GM23338 (cell line): ENCODE measurements around the gene CCDC178. TPM values are rescaled to one million over a fixed set of nuclear protein-coding genes. Genes with fewer than 3 reads are reported as not detected.

Source experiments
- ATAC-seq: fragments of 200-7000 bp; cut with Tn5 transposase; 3 replicates; pipeline ENCODE4 v1.9.1; 2020
- DNase-seq: peaks from one replicate; pipeline ENCODE4 v3.0.0-alpha.2; 2015; ENCODE audit warnings: low spot score
- H2AFZ ChIP-seq: fragments of 200-600 bp; sonication (generic); 2 replicates; pipeline ENCODE4 v1.8.0; 2016; ENCODE audit warnings: antibody characterized with exemption, mild to moderate bottlenecking, moderate library complexity
- H3F3A ChIP-seq: fragments of 200-600 bp; sonication (generic); replicated peaks from 2 replicates; pipeline ENCODE4 v1.8.0; 2017; ENCODE audit warnings: antibody characterized with exemption, mixed run types, low read depth
- H3K27ac ChIP-seq: fragments of 200-600 bp; sonication (generic); 2 replicates; pipeline ENCODE4 v1.6.1; 2016; ENCODE audit warnings: low read depth
- H3K27me3 ChIP-seq: fragments of 200-600 bp; sonication (generic); 2 replicates; pipeline ENCODE4 v1.8.0; 2016; ENCODE audit warnings: mild to moderate bottlenecking, mixed run types, moderate library complexity; ENCODE audit not compliant: insufficient read depth
- H3K36me3 ChIP-seq: fragments of 200-600 bp; sonication (generic); 2 replicates; pipeline ENCODE4 v1.8.0; 2016; ENCODE audit warnings: mild to moderate bottlenecking; ENCODE audit not compliant: insufficient read depth
- H3K4me1 ChIP-seq: fragments of 200-600 bp; sonication (generic); 2 replicates; pipeline ENCODE4 v1.8.0; 2016; ENCODE audit warnings: mild to moderate bottlenecking, moderate library complexity; ENCODE audit not compliant: insufficient read depth
- H3K4me2 ChIP-seq: fragments of 200-600 bp; sonication (generic); 2 replicates; pipeline ENCODE4 v1.7.1; 2017; ENCODE audit warnings: mixed run types
- H3K4me3 ChIP-seq: fragments of 200-600 bp; sonication (generic); 2 replicates; pipeline ENCODE4 v1.6.1; 2016; ENCODE audit warnings: mixed run types
- H3K79me2 ChIP-seq: fragments of 200-600 bp; sonication (generic); replicated peaks from 2 replicates; pipeline ENCODE4 v1.8.0; 2017; ENCODE audit warnings: mild to moderate bottlenecking; ENCODE audit not compliant: insufficient read depth
- H3K9me2 ChIP-seq: fragments of 200-600 bp; sonication (generic); 2 replicates; pipeline ENCODE4 v1.8.0; 2017; ENCODE audit not compliant: insufficient read depth
- H4K20me1 ChIP-seq: fragments of 200-600 bp; sonication (generic); replicated peaks from 2 replicates; pipeline ENCODE4 v1.8.0; 2017; ENCODE audit warnings: mild to moderate bottlenecking; ENCODE audit not compliant: insufficient read depth
- H3K27ac Mint-ChIP-seq: 2 replicates; pipeline ENCODE4 v1.8.0; 2020; ENCODE audit warnings: inconsistent platforms, mild to moderate bottlenecking, moderate library complexity, mixed read lengths
- H3K27me3 Mint-ChIP-seq: 3 replicates; pipeline ENCODE4 v1.8.0; 2022; ENCODE audit warnings: low read depth, mild to moderate bottlenecking, moderate library complexity, mixed read lengths, inconsistent platforms; ENCODE audit not compliant: insufficient read depth, poor library complexity
- H3K36me3 Mint-ChIP-seq: 3 replicates; pipeline ENCODE4 v1.8.0; 2021; ENCODE audit warnings: low read depth, mild to moderate bottlenecking, inconsistent platforms, moderate library complexity, mixed read lengths
- H3K4me1 Mint-ChIP-seq: 3 replicates; pipeline ENCODE4 v1.8.0; 2020; ENCODE audit warnings: mild to moderate bottlenecking, inconsistent platforms, mixed read lengths
- H3K4me3 Mint-ChIP-seq: 3 replicates; pipeline ENCODE4 v1.8.0; 2021; ENCODE audit warnings: moderate library complexity, mild to moderate bottlenecking, inconsistent platforms, mixed read lengths
- H3K9me3 Mint-ChIP-seq: 3 replicates; pipeline ENCODE4 v1.8.0; 2020; ENCODE audit warnings: moderate library complexity, mild to moderate bottlenecking, inconsistent platforms, mixed read lengths
- CREB1 ChIP-seq: fragments of 250-450 bp; sonication (Bioruptor Pico); IDR thresholded peaks from 2 replicates; pipeline ENCODE4 v1.5.0; 2020; ENCODE audit warnings: low read depth, mild to moderate bottlenecking, moderate library complexity
- CTCF ChIP-seq, 2 experiments: fragments of 200-600 bp in 1 of 2; sonication (generic) in 1 of 2; conservative IDR thresholded peaks; 2 replicates each; pipeline versions ENCODE4 v1.5.1 to v1.6.1; 2016 to 2017; ENCODE audit warnings: antibody characterized with exemption in 2 of 2, low read depth in 2 of 2, mild to moderate bottlenecking in 2 of 2, moderate library complexity in 1 of 2
- ETS1 ChIP-seq: IDR thresholded peaks from 2 replicates; pipeline ENCODE4 v1.6.1; 2016; ENCODE audit warnings: antibody characterized with exemption
- EZH2 ChIP-seq: fragments of 200-600 bp; sonication (generic); IDR thresholded peaks from one replicate; pipeline ENCODE4 v1.8.0; 2017; ENCODE audit warnings: antibody characterized with exemption, mild to moderate bottlenecking, low read depth; ENCODE audit not compliant: unreplicated experiment
- EZH2phosphoT487 ChIP-seq: fragments of 200-600 bp; sonication (generic); IDR thresholded peaks from one replicate; pipeline ENCODE4 v1.8.1; 2018; ENCODE audit warnings: antibody characterized with exemption; ENCODE audit not compliant: unreplicated experiment
- NANOG ChIP-seq: IDR thresholded peaks from 2 replicates; pipeline ENCODE4 v1.6.1; 2016; ENCODE audit warnings: antibody characterized with exemption, borderline replicate concordance
- POLR2AphosphoS5 ChIP-seq: IDR thresholded peaks from 2 replicates; pipeline ENCODE4 v1.6.1; 2016; ENCODE audit warnings: antibody characterized with exemption, low read depth
- REST ChIP-seq: IDR thresholded peaks from one replicate; pipeline ENCODE4 v1.6.1; 2018; ENCODE audit warnings: antibody characterized with exemption; ENCODE audit not compliant: unreplicated experiment
- STAT1 ChIP-seq: IDR thresholded peaks from one replicate; pipeline ENCODE4 v1.6.1; 2016; ENCODE audit warnings: antibody characterized with exemption; ENCODE audit not compliant: unreplicated experiment
- ZNF114 ChIP-seq: fragments of 250-450 bp; sonication (Bioruptor Pico); IDR thresholded peaks from 2 replicates; pipeline ENCODE4 v1.5.0; 2020; ENCODE audit warnings: mild to moderate bottlenecking, moderate library complexity
- ZNF331 ChIP-seq: fragments of 250-450 bp; sonication (Bioruptor Pico); IDR thresholded peaks from 2 replicates; pipeline ENCODE4 v1.5.0; 2020; ENCODE audit warnings: low read depth, mild to moderate bottlenecking, moderate library complexity
- ZNF462 ChIP-seq: fragments of 250-450 bp; sonication (Bioruptor Pico); IDR thresholded peaks from 2 replicates; pipeline ENCODE4 v1.5.0; 2020; ENCODE audit warnings: mild to moderate bottlenecking, moderate library complexity
- polyA plus RNA-seq: library from polyadenylated mRNA; unstranded; fragments of >200 nt; fragmentation: Nextera tagmentation; extraction: Ambion mirVana; gene quantifications from 2 replicates; pipeline ENCODE4 v1.2.1, GENCODE V29; 2016
- total RNA-seq: library from RNA; depleted of rRNA; stranded (reverse); fragments of >200 nt; shearing (Covaris generic); gene quantifications from 2 replicates; pipeline ENCODE4 v1.2.3, GENCODE V29; 2014

The CCDC178 gene
- total and polyA plus RNA-seq, 2 experiments from 2014 or later, result 0.17 to 0.24 TPM

GRCh38 chr18:33074125-33074524 lies 366.4 kb downstream of the CCDC178 start:
- Mint-ChIP-seq H3K4me3 (no peak overlapping the region), H3K4me1 (no peaks in the 10 kb centered on the region), H3K36me3 (no peaks in the 10 kb centered on the region), H3K27me3 (no peaks in the 10 kb centered on the region), H3K27ac (no peak overlapping the region), H3K9me3 (no peaks in the 10 kb centered on the region)
- H3K36me3 ChIP-seq, result no peaks in the 10 kb centered on the region
- no peaks in the 10 kb centered on the region for H3K9me2 ChIP-seq
- no peak overlapping the region for H2AFZ ChIP-seq
- no peaks in the 10 kb centered on the region for H3K79me2 ChIP-seq
- no peak overlapping the region for H3K4me2 ChIP-seq
- H3F3A ChIP-seq, result no peaks in the 10 kb centered on the region
- ATAC-seq (no peak), DNase-seq (no peak)
- TF ChIP-seq CTCF (conservative IDR thresholded peaks at IDR 0.05; ENCODE audit: low read depth in 2 of 2) (no peak), REST (no peak), NANOG (no peak), ZNF114 (CRISPR knock-in tag) (no peak), CREB1 (CRISPR knock-in tag) (no peak), POLR2AphosphoS5 (no peak), ZNF462 (no peak), EZH2phosphoT487 (no peak), STAT1 (no peak), ETS1 (no peak), EZH2 (no peak), ZNF331 (CRISPR knock-in tag) (no peak)
- H3K4me3 ChIP-seq, result no peak overlapping the region
- H4K20me1 ChIP-seq, result no peaks in the 10 kb centered on the region
- H3K4me1 ChIP-seq, result no peaks in the 10 kb centered on the region
- H3K27ac ChIP-seq, result no peak overlapping the region
- H3K27me3 ChIP-seq, result no peaks in the 10 kb centered on the region
